Measurements from ENCODE around the gene USH1C.

USH1C gene

GRCh38 chr11:17521106-17521900, 22.9 kb downstream of the USH1C start:
- no peak for FAIRE-seq

GRCh38 chr11:17519061-17519885, 24.9 kb downstream of the USH1C start:
- FAIRE-seq: no peak

GRCh38 chr11:17518366-17518765, 25.9 kb downstream of the USH1C start:
- FAIRE-seq: no peak

- FAIRE-seq: no peak
These were observed 27.0 kb downstream of the USH1C start for GRCh38 chr11:17517186-17517585.

GRCh38 chr11:17516551-17517150, 27.6 kb downstream of the USH1C start:
- FAIRE-seq: no peak

GRCh38 chr11:17515443-17516176, 28.6 kb downstream of the USH1C start:
- FAIRE-seq: no peak

GRCh38 chr11:17514476-17514875, 29.7 kb downstream of the USH1C start:
- FAIRE-seq: no peak

- no peak for FAIRE-seq
These were observed 30.4 kb downstream of the USH1C start for GRCh38 chr11:17513853-17514252.

- FAIRE-seq: no peak
These were observed 32.1 kb downstream of the USH1C start for GRCh38 chr11:17512101-17512500.

- no peak for FAIRE-seq
These were observed 32.6 kb downstream of the USH1C start for GRCh38 chr11:17511571-17511970.

GRCh38 chr11:17510507-17511206, 33.6 kb downstream of the USH1C start:
- FAIRE-seq: no peak

- no peak for FAIRE-seq
These were observed 35.4 kb downstream of the USH1C start for GRCh38 chr11:17508791-17509190.

GRCh38 chr11:17508306-17508705, 35.9 kb downstream of the USH1C start:
- no peak for FAIRE-seq

GRCh38 chr11:17507773-17508172, 36.4 kb downstream of the USH1C start:
- no peak for FAIRE-seq

GRCh38 chr11:17506942-17507341, 37.3 kb downstream of the USH1C start:
- FAIRE-seq: no peak

- FAIRE-seq: no peak
These were observed 37.9 kb downstream of the USH1C start for GRCh38 chr11:17506314-17506713.

- FAIRE-seq: no peak
These were observed 39.1 kb downstream of the USH1C start for GRCh38 chr11:17505146-17505545.

- FAIRE-seq: no peak
These were observed 39.7 kb downstream of the USH1C start for GRCh38 chr11:17504330-17505107.

GRCh38 chr11:17502630-17503029, 41.6 kb downstream of the USH1C start:
- no peak for FAIRE-seq

- no peak for FAIRE-seq
These were observed 43.5 kb downstream of the USH1C start for GRCh38 chr11:17500673-17501072.

GRCh38 chr11:17498475-17498874, 45.7 kb downstream of the USH1C start:
- no peak for FAIRE-seq

- no peak for FAIRE-seq
These were observed 46.2 kb downstream of the USH1C start for GRCh38 chr11:17498058-17498457.

Data from G401.6 (cell line).